Adrenal gland (tissue), 5 donors: ENCODE measurements around the gene NCEH1.

Source experiments
- POLR2A ChIP-seq, 2 donors: fragments of 450-650 bp; IDR thresholded peaks; one replicate each; pipeline ENCODE4 v1.6.1; 2017; ENCODE audit warnings: antibody characterized with exemption in 2 of 2, mild to moderate bottlenecking in 2 of 2, moderate library complexity in 1 of 2
- TF ChIP-seq, protein P1 (sequence below), 6 experiments: fragments of 450-650 bp in 4 of 6; fragments of 200-600 bp in 2 of 6; sonication (generic) in 1 of 6; IDR thresholded peaks; 1 replicate in 5 of 6; 2 replicates in 1 of 6; pipeline versions ENCODE4 v1.5.1 to v1.8.0; 2016 to 2021; ENCODE audit warnings: antibody characterized with exemption in 6 of 6, mild to moderate bottlenecking in 2 of 6, moderate library complexity in 1 of 6
- donor health status: DM: no; HTN: no; CAD: no.

DNA sequence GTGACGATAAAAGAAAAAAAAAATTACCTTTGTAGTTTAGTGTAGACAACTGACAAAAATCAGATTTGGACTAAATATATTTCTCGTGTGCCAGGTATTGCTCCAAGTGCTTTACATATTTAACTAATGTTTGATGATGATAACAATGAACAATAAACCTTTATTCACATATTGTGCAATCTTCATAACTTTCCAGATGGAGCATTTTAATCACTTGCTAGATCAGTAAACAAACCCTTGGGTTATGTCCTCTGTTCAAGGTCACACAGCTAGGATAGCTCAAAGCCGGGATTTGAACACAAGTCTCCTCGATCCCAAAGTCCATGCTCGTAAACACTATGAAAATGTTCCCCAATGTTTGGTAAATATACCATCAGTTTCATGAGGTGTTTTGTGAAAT is 14.5 kb downstream of the NCEH1 start:
- TF ChIP-seq, protein P1, sequence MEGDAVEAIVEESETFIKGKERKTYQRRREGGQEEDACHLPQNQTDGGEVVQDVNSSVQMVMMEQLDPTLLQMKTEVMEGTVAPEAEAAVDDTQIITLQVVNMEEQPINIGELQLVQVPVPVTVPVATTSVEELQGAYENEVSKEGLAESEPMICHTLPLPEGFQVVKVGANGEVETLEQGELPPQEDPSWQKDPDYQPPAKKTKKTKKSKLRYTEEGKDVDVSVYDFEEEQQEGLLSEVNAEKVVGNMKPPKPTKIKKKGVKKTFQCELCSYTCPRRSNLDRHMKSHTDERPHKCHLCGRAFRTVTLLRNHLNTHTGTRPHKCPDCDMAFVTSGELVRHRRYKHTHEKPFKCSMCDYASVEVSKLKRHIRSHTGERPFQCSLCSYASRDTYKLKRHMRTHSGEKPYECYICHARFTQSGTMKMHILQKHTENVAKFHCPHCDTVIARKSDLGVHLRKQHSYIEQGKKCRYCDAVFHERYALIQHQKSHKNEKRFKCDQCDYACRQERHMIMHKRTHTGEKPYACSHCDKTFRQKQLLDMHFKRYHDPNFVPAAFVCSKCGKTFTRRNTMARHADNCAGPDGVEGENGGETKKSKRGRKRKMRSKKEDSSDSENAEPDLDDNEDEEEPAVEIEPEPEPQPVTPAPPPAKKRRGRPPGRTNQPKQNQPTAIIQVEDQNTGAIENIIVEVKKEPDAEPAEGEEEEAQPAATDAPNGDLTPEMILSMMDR (IDR thresholded peaks at IDR 0.05): no peak
- no peak for TF ChIP-seq POLR2A (IDR thresholded peaks at IDR 0.05)
